Epidermal melanocyte (primary cell): Measurements from ENCODE around the gene TRAF5.
"Not testable (repeated sequence)": the region's sequence is repeated elsewhere in the genome, so short reads cannot be mapped to it uniquely, and the experiment has no call there.

ENCODE experiments used
- DNase-seq: peaks from one replicate; pipeline ENCODE4 v3.0.0; 2011; ENCODE audit warnings: low spot score; ENCODE audit not compliant: insufficient read length

Gene TRAF5, protein sequence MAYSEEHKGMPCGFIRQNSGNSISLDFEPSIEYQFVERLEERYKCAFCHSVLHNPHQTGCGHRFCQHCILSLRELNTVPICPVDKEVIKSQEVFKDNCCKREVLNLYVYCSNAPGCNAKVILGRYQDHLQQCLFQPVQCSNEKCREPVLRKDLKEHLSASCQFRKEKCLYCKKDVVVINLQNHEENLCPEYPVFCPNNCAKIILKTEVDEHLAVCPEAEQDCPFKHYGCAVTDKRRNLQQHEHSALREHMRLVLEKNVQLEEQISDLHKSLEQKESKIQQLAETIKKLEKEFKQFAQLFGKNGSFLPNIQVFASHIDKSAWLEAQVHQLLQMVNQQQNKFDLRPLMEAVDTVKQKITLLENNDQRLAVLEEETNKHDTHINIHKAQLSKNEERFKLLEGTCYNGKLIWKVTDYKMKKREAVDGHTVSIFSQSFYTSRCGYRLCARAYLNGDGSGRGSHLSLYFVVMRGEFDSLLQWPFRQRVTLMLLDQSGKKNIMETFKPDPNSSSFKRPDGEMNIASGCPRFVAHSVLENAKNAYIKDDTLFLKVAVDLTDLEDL

DNA sequence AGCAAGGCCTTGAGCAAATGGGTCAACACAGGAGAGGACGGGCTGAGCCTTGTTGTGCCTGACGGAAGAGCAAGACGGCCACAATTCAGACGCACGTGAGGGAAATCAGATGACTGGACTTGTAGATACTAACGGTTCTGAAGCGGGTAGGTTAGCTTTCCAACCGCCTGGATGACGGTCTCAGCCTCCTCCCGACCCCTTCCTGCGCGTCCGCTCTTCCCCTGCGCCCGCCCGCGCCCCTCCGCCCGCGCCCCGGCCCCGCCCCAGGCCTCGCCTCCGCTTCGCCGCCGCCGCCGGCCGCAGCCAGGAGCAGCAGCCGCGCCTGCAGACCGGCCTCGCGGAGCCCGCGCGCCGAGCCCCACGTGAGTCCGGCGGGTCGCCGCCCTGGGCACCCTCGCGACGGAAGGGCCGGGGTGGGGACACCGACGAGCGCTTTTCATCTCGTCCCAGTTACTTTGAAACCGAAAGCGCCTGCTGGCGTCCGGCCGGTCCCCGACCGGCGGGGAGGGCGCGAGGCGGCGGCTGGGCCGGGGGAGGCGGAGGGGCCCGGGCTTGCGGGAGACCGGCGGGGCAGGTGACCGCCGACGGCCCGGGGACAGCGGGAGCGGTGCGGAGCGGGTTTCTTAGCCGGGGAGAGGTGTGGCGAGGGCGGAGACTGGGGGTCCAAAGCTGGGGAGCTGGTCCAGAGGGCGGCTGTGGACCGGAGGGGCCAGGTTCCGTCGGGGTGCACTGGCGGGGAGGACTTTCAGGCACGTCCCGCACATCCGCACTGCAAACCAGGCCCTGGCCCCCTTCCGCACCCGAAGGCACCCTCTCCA lies at the start of gene TRAF5:
TRAF5 (plus strand) TSS at position 306 of the 818 bp plus-strand sequence. CDS start 26,407 bp downstream, outside the sequence.
- DNase-seq, result no peak

DNA sequence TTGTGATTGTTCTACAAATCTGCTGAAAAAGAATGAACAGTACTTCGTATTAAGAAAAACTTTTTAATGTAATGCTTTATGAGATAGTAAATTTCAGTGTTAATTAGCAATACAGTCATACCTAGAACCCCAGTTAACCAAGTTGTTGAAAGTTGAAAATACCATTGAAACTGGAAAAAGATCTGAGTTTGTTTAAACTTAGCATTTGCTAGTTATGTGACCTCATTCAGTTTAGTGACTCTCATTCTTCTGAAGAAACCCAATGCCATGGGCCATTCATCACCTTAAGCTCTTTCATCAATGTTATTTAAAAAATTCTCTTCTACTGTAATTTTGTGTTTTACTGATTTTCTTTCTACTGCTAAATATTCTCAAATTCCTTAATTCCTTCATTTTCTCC lies 47.3 kb upstream of the TRAF5 start:
- DNase-seq, result no peak

DNA sequence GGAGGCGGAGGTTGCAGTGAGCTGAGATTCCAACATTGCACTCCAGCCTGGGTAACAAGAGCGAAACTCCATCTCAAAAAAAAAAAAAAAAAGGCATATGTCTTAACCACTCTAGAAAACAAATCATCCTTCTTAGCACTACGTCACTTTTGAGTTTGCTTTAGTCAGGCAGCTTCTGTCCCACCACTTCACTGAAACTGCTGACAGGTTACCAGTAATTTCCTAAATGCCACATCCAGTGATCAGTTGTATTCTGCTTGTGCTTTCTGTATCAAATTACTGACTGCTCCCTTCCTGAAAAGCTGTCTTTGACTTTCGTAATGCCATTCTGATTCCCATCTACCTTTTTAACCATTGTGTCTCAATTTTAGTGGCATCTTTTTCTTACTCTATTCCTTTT lies 45.7 kb upstream of the TRAF5 start:
- no peak for DNase-seq

GRCh38 chr1:211281320-211282022 lies 45.2 kb upstream of the TRAF5 start:
- no peak for DNase-seq

GRCh38 chr1:211282023-211282373 lies 44.6 kb upstream of the TRAF5 start:
- DNase-seq, result no peak

DNA sequence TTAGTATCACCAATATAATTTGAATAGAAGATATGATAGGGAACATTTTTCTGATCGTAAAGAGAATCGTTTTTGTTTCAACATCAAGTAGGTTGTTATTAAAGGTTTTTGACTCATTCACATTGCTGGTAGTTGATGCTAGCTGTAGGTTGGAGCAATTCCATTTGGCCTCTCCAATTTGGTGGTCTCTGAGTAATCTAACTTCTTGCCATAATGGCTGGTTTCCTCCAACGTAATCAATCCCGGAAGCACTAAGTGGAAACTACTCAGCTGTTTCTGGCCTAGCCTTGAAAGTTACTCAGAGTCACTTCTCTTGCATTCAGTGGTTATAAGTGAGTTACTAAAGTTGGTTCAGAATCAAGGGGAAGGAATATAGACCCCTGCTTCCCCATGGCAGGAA lies 41.4 kb upstream of the TRAF5 start:
- DNase-seq, result no peak

- DNase-seq, result no peak
These were observed 39.4 kb upstream of the TRAF5 start for GRCh38 chr1:211287218-211287617.

DNA sequence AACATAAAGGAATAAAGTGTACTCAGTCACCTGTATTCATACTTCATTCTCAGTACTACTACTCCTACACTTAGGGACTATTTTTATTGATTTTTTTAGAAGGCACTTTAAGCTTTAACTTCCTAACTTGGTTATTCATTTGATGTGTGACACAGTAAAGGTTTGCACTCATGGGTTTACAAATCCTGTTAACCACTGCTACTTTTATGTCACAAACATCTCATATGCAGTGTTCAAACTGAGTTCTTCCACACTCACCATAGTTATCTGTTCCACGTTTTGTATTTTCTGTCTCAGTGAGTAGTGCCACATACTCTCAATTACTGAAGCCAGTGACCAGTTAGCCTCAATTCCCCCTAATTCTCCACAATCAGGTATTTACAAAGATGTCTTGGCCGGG lies 34.2 kb upstream of the TRAF5 start:
- no peak for DNase-seq

DNA sequence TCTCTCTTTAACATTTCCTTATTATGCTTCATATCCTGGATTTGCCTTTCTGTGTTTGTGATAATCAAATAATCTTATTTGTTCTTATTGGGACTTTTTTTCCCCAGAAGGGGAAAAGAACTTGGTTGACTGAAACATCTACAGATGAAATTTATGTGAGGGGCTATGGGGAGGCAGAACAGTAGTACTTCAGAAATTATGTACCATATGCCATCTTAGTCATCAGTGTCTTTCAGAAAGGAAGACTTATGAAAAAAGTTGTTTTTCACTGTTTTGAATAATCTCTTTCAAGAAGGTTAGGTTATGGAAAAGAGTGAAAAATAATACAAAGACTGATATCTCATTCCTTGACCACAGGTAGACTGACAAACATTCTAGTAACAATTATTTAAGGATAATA lies 30.2 kb upstream of the TRAF5 start:
- DNase-seq, result no peak

DNA sequence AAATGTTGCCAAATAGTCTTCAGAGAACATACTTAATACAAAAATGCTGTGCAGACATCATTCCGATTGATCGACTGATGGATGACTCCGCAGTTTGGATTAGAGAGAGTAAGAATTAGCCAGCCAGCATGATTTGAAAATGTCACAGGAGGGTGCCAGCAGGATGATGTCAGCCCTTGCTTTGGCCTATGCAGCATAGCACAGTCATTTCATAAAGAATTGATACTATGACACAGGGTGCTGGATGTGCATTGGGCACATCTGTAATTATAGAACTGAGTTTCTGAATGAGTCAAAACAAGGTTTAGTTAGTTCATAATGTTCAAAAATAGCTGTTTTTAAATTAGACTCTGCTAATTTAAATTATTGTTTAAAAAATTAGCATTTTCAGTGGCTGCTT lies 21.6 kb upstream of the TRAF5 start:
- DNase-seq, result no peak

DNA sequence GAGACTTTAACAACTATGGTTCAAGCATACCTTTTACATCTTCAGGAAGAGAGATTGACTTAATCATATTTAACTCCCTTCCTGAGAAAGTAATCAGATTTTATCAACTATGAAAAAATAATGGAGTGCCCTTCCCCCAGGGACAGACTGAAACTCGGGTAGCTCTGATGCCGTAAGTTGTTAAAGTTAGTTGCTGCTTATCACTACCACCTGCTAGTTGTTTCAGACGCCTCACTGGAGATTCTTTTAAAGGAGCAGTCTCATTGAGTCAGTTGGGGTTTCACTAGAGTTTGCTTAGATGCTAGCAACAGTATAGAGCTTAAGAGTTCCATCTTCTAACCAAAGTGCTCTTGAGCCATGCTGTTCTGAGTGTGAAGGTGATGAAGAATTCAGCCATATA lies 17.0 kb upstream of the TRAF5 start:
- DNase-seq, result no peak

GRCh38 chr1:211313392-211313791 lies 13.2 kb upstream of the TRAF5 start:
- DNase-seq, result no peak

DNA sequence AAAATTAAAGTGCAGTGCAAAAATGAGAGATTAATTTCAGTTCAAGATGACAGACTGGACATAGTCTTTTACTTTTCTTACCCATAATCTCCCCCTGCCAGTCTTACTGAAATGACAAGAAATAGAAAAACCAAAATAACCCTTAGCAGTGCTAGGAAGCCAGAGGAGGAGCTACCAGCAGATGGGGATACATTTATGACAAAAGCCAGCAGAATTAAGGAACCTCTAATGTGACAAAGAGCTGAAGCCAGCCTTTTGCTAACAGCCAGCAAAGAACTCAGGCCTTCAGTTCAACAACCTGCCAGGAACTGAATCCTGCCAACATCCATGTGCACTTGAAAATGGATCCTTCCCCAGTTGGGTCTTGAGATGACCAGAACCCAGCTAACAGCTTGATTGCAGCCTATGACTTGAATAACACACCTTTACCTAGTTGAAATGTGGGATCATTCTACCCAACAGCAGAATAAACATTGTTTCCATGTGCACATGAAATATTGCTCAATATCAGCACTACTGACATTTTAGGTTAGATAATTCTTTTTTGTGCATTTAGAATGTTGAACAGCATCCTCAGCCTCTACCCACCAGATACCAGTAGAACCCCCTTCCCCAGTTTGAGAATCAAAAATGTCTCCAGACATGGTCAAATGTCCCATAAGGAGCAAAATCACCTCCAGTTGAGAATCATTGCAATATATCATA lies 7.9 kb upstream of the TRAF5 start:
- no peak for DNase-seq

- no peak for DNase-seq
These were observed 6.7 kb upstream of the TRAF5 start for GRCh38 chr1:211319892-211320291.

- DNase-seq, result no peak
These were observed 5.7 kb upstream of the TRAF5 start for GRCh38 chr1:211320980-211321379.

- not testable (repeated sequence) for DNase-seq
These were observed 5.0 kb upstream of the TRAF5 start for GRCh38 chr1:211321646-211322045.

- peak; percentile 84 for DNase-seq
These were observed 3.2 kb upstream of the TRAF5 start for GRCh38 chr1:211323156-211324063.

- DNase-seq, result no peak
These were observed 1.4 kb upstream of the TRAF5 start for GRCh38 chr1:211324992-211325775.

DNA sequence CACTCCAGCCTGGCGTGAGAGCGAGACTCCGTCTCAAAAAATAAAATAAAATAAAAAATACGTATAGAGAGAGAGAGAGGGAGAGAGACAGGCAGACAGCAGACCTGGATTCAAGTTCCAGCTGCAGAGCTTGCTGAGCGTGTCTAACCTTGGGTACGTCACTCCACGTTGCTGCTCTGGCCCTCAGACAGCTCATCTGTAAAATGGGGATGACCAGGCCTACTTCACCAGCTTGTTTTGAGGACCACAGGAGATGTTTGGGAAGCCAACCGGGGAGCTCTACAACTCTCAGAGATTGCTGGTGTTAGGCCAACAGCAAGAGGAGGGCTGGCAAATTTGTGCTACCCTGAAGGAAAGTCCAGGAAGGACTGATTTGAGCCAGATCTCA lies 499 bp upstream of the TRAF5 start:
- no peak for DNase-seq
